Activated CD4-positive, alpha-beta T cell treated with anti-CD3 and anti-CD28 coated beads, Interleukin-2, amount 10 ng/mL, durations not matched to agents 7 days and 5 days (primary cell): ENCODE results near the gene WFDC10B. TPM values are rescaled to one million over a fixed set of nuclear protein-coding genes. Genes with fewer than 3 reads are reported as not detected.

ENCODE experiments used
- CTCF ChIA-PET: fragments of 350-600 bp; sonication (Branson Sonifier 250); formaldehyde crosslinking; loops from one replicate; lab custom pipeline; 2021; ENCODE audit warnings: antibody characterized with exemption; lab: Charles Lee
- POLR2A ChIA-PET: fragments of 350-600 bp; sonication (Branson Sonifier 250); formaldehyde crosslinking; loops from one replicate; lab custom pipeline; 2021; ENCODE audit warnings: antibody characterized with exemption; lab: Charles Lee
- DNase-seq: peaks from one replicate; pipeline ENCODE4 v3.0.0-alpha.2; 2020
- H3K27ac Mint-ChIP-seq: one replicate; pipeline ENCODE4 v1.8.0; 2021; ENCODE audit warnings: mild to moderate bottlenecking, moderate library complexity, mixed read lengths
- H3K27me3 Mint-ChIP-seq: one replicate; pipeline ENCODE4 v1.8.0; 2021; ENCODE audit warnings: mixed read lengths
- H3K36me3 Mint-ChIP-seq: one replicate; pipeline ENCODE4 v1.8.0; 2021; ENCODE audit warnings: low read depth, mixed read lengths
- H3K4me1 Mint-ChIP-seq: one replicate; pipeline ENCODE4 v1.8.0; 2021; ENCODE audit warnings: mixed read lengths
- H3K4me3 Mint-ChIP-seq: one replicate; pipeline ENCODE4 v1.8.0; 2021; ENCODE audit warnings: mild to moderate bottlenecking, moderate library complexity, mixed read lengths
- H3K9me3 Mint-ChIP-seq: one replicate; pipeline ENCODE4 v1.8.0; 2021; ENCODE audit warnings: mixed read lengths
- microRNA-seq: library from miRNA; unstranded; fragments of <30 nt; microRNA quantifications from one replicate; pipeline ENCODE4 v1.2.0, GENCODE V29; 2021; ENCODE audit warnings: borderline microRNAs expressed, borderline replicate concordance
- total RNA-seq, 2 experiments: library from RNA; stranded (reverse); gene quantifications; one replicate each; pipeline ENCODE4 v1.2.3, GENCODE V29; 2021

Gene WFDC10B
- total RNA-seq, 2 experiments from 2014 or later = not detected

GRCh38 chr20:45639687-45640086, 65.1 kb downstream of the WFDC10B start:
- peaks cover 10% of the 10 kb centered on the region for H3K27me3 Mint-ChIP-seq
- POLR2A ChIA-PET = no interaction called here

GRCh38 chr20:45636513-45636912, 68.3 kb downstream of the WFDC10B start:
- ChIA-PET CTCF (interaction anchor here (0.9 kb wide), 1 partner anchor 11 kb away, joined by 3 read pairs; no protein-coding TSS in a partner anchor), POLR2A (no interaction called here)
- Mint-ChIP-seq H3K9me3 (no peaks in the 10 kb centered on the region), H3K27ac (no peak overlapping the region), H3K27me3 (peaks cover 21% of the 10 kb centered on the region), H3K4me1 (no peaks in the 10 kb centered on the region), H3K4me3 (no peak overlapping the region), H3K36me3 (no peaks in the 10 kb centered on the region)
- DNase-seq = no peak

More at GRCh38 chr20:45639687-45640086, 65.1 kb downstream of the WFDC10B start:
- CTCF ChIA-PET = no interaction called here
- Mint-ChIP-seq H3K36me3 (no peaks in the 10 kb centered on the region), H3K4me3 (no peak overlapping the region), H3K9me3 (no peaks in the 10 kb centered on the region), H3K27ac (no peak overlapping the region), H3K4me1 (no peaks in the 10 kb centered on the region)
- no peak for DNase-seq

Small RNA genes within 50 kb of the gene (microRNA-seq; reads per million reads assigned to microRNA genes)
- gene MIR3617 = not detected

Other genes with a start within 250 kb of the WFDC10B start
- not detected for gene WFDC2, start 235.3 kb downstream of the WFDC10B start, total RNA-seq
- gene SPINT3, start 189.4 kb downstream of the WFDC10B start, total RNA-seq = not detected
- not detected for gene WFDC6, start 165.5 kb downstream of the WFDC10B start, total RNA-seq
- gene EPPIN, start 157.6 kb downstream of the WFDC10B start, total RNA-seq = not detected
- gene WFDC8, start 125.7 kb downstream of the WFDC10B start, total RNA-seq = not detected
- not detected for gene WFDC10A, start 75.3 kb downstream of the WFDC10B start, total RNA-seq
- gene WFDC9, start 73.7 kb downstream of the WFDC10B start, total RNA-seq = not detected
- gene WFDC11, start 34.8 kb downstream of the WFDC10B start, total RNA-seq = not detected
- gene WFDC13, start 3.0 kb downstream of the WFDC10B start, total RNA-seq = not detected
- not detected for gene SPINT4, start 17.3 kb upstream of the WFDC10B start, total RNA-seq
- gene WFDC3, start 86.9 kb upstream of the WFDC10B start, total RNA-seq = not detected
- 10 to 100 TPM; 32.0 to 33.5 TPM for gene DNTTIP1, start 86.9 kb upstream of the WFDC10B start, total RNA-seq
- 100 to 1,000 TPM; 232 to 244 TPM for gene UBE2C, start 107.6 kb upstream of the WFDC10B start, total RNA-seq
- not detected for gene TNNC2, start 122.3 kb upstream of the WFDC10B start, total RNA-seq
- gene SNX21, start 128.8 kb upstream of the WFDC10B start, total RNA-seq = under 1 TPM; 0.72 to 0.87 TPM
- gene ACOT8, start 152.4 kb upstream of the WFDC10B start, total RNA-seq = 10 to 100 TPM; 35.0 to 35.6 TPM
- gene ZSWIM3, start 152.6 kb upstream of the WFDC10B start, total RNA-seq = 1 to 10 TPM; 6.2 to 6.4 TPM
- gene ZSWIM1, start 176.2 kb upstream of the WFDC10B start, total RNA-seq = 10 to 100 TPM in 1 of 2 experiments, 1 to 10 TPM in 1; 9.8 to 11.5 TPM
- gene SPATA25, start 182.6 kb upstream of the WFDC10B start, total RNA-seq = under 1 TPM; 0.56 to 0.84 TPM
- 1 to 10 TPM; 2.6 TPM for gene NEURL2, start 186.2 kb upstream of the WFDC10B start, total RNA-seq
- gene CTSA, start 186.3 kb upstream of the WFDC10B start, total RNA-seq = 10 to 100 TPM; 64.9 to 76.3 TPM
- under 1 TPM; 0.81 to 0.82 TPM for gene PLTP, start 207.1 kb upstream of the WFDC10B start, total RNA-seq
- gene PCIF1, start 229.7 kb upstream of the WFDC10B start, total RNA-seq = 10 to 100 TPM; 44.0 to 44.6 TPM